Activated CD8-positive, alpha-beta memory T cell treated with anti-CD3 and anti-CD28 coated beads, Interleukin-2, amount 50 U/mL, for 1 hour (primary cell): ENCODE measurements around the gene TUBA4A.

Source experiments
- DNase-seq: peaks from one replicate; pipeline ENCODE4 v3.0.0-alpha.2; 2020; ENCODE audit errors: extremely low read depth

The TUBA4A gene

DNA sequence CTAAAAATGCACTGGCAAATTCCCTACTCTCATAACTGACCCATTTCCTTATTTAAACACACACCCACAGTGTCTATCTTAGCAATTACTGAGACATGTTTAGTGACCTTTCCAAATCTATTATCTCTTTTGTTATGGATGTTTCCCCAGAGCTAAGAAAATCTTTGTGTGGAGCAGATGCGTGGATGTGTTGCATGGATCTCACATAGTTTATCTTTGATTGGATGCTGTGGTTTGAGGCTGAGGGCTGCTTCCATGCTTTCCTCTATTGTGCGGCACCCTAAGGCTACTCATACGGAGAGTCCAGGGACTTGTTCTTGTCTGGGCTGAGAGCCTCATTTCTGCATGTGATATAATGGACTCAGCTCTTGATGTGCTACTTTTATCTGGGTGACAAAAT, 19.4 kb downstream of the TUBA4A start:
- DNase-seq, result no peak

DNA sequence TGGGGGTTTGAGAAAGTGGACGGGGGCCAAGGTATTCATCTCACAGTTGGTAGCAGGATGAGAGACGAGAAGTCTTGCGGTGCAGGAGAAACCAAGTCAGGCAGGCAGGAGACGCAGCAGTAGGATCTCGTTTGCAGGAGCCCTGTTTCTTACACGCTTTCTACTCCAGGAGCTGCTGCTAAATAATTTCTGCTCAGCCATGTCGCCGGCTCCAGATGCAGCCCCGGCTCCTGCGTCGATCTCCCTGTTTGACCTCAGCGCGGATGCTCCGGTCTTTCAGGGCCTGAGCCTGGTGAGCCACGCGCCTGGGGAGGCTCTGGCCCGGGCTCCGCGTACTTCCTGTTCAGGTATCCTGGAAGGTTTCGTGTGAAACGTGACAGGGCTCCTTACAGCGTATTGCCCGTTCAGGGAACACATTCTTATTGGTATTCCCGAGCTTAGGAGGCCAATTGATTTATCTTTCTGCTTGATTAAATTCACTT, 23.6 kb downstream of the TUBA4A start:
- DNase-seq, result no peak

DNA sequence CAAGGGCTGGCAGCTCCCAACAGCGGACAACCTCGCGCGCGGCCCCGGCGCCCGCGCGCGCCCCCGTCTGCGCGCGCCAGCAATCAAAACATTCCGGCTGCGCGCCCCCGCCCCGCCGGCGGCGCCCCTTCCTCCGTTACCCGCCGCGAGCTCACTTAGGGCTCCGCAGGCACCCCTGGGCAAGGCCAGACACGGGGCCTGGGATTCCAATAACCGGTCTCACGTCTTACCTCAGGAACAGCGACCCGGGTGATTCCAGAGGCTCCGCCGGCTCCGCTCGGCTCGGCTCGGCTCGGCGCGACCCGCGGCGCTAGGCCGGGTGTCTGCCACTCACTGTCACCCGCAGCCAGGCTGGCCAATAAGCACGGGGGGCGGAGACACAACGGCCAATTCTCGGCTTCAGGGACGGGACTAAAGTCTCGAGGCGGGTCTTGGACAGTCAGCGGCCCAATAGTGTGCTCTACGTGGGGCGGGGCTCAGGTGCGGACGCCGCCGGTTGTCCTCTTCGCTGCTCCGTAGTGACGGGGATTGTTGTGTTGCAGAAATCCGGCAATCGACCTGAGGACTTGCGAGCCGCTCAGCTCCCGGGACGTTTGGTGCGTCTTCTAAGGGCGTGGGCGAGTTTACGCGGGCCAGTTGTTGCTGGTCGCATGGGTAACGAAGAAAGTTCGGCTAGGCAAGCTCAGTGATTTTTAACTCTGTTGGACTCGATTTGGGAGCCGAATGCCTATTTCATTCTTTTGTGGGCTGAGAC, 24.2 kb downstream of the TUBA4A start, which contains the start of the genes ANKZF1 and ATG9A:
Gene ANKZF1, plus strand, starts transcription at position 502 of the 754 bp plus-strand sequence. CDS start 452 bp downstream, outside the sequence.
Gene ATG9A, minus strand, starts transcription at position 332 of the 754 bp plus-strand sequence. CDS start 1,612 bp downstream, outside the sequence.
- peak; percentile 97 for DNase-seq

DNA sequence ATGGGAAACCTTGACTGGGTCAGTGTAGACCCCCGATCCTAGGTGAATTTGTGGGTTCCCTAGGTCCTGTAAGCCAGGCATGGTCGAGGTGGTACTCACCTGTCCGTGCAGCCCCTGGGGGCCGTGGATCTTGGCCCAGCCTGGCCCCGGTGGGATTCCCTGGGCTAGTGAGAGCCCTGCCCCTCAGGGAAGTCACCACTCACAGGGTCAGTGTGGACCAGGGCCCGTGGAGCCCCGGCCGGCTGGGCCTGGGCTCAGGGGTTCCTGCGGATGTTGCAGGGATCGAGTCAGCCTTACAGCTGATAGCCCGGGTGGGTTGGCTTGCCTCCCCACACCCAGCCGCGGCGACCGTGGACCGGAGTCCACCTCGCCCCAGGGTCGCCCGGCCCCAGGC, 24.8 kb downstream of the TUBA4A start:
- DNase-seq, result no peak

DNA sequence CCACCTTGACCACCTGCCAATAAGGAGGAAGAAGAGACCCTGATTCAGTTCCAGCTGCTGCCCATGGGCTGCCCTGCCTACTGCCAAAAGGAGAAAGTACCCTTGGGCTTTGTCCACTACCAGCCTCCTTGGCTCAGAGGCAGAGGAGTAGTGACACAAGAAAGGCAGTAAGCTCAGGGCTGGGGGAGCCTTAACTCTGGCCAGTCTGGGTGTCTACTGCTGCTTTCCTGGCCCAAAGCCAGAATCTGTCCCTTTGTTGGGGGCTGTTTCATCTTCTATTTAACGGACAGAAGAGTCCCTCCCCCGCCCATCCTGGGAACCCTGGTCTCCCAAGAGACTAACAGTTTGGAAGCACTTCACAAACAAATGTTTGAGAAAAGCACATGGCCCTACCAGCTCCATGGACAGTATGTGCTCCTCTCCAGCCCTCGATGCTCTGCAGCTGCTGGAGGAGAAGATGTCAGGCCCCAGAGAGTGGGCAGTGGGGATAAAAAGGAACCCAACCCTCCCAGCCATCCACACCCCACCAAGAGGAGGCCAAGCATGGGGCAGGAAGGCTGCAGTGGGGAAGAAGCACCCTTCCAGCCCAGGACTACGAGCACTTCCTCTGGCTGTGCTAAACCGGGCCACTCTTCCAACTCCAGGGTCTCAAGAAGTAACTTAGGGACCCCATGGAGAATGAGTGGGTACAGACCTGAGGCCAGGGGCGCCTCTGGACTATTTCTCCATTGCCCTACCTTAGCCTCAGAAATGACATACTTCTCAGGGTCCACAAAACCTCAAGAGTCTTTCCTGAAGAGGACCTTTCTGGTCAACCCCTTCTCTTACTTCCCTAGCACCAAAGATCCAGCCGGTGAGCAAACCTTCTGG, 25.4 kb downstream of the TUBA4A start:
- DNase-seq, result no peak

DNA sequence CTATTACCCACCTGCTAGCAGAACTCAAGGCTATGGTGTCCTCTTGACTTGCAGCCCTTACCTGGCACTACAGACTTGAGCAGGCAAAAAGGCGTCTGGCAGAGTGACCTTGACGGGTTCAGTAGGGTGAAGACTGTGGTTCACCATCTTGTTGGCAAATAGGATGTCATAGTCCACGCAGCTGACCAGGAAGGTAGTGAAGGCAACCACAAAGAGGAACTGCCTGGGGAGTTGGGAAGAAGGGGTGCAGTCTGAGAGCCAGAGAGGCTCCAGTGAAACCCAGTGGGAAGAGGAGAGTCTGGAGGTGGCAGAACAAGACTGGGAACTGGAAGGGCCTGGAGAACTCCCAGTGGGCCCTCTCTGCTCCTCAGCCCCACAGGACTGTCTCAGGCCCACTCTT, 28.4 kb downstream of the TUBA4A start:
- no peak for DNase-seq

DNA sequence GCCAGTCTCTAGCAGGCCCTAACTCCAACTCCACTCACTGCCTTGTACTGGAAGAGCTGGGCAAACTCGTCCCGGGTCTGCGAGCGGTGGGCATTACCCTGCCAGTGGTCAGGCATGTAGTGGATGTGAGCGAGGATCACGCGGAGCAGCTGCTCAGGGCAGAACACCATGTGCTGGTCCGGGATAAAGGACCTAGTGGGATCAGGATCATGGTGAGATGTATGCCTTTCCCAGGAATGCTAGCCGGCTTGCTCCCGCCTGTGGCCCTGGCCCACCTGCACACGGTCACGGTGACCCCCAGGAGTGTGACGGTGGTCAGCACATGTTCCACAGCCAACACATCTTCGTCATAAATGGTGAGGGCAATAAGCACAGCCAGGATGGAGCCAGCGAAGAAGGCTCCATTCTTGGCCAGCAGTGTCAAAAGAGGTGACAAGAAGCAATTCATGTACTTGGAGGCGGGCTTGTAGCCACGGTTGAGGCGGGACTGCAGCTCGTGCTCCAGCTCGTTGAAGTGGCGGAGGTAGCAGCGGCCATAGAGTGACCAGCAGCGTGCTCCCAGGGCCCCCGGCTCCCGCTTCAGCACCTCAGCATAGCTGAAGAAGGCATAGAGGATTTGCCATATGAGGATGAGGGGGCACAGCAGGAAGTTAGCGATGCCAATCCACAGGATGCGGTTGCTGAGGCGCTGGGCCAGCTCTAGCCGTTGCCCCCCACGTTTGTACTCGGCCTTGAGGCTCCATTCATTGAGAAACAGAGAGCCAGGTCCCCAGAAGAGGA, 29.7 kb downstream of the TUBA4A start:
- DNase-seq, result no peak

DNA sequence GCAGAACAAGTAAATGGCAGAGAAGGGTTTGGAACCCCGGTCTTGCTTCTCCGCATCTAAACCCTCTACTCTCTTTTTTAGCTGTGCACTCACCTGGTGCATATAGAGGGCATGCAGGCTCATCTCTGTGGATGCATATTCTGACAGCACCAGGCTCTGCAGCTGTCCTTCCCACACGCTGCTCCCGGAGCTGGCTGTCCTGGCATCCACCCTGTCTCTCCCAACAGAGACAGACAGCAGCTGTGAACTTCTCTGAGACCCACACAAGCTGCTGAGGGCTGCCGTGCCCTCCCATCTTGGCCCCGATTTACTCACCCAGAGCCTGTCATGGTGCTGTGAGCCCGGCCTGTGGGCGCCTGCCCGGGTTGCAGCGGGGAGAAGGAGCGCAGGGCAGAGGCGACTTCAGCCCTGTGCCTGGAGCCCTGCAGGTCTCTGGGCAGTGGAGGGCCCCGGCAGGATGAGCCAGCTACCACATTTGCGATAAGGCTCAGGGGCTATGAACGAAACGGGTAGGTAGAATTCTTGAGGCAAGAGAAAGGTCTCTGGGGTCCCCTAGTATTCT, 31.7 kb downstream of the TUBA4A start:
- no peak for DNase-seq

DNA sequence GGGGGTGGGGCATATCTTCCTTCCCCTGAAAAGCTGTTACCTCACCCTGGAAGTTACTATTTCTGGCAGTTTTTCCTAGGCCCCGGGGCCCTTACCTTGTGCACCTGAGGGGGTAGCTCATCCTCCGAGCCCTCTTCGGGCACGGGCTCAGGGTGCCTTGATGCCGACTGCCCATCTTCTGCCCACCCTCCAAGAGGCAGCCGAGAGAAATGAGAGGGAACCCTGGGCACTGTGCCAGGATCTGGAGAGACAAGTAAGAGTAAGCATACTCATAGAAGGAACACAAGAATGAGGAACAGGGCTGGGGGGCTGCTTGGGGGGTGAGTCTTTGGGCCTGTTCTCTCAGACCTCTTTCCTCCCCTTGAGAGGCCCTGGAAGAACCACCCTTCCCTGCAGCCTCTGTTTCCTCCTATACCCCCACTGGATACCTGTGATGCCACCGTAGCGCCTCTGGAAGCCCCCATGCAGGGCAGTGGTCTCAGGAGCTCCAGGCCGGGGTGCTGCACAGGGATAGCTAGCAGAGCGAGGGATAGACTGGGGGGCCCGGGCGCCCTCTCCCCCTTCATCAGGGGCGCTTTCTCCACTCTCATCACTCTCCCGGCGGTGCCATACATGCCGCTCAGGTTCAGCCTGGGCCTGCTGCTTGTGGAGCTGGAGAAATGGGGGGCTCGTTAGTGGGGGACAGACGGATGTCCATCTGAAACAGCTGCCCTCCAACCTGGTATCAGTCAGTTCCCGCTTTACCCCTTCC, 32.9 kb downstream of the TUBA4A start:
- DNase-seq, result no peak

DNA sequence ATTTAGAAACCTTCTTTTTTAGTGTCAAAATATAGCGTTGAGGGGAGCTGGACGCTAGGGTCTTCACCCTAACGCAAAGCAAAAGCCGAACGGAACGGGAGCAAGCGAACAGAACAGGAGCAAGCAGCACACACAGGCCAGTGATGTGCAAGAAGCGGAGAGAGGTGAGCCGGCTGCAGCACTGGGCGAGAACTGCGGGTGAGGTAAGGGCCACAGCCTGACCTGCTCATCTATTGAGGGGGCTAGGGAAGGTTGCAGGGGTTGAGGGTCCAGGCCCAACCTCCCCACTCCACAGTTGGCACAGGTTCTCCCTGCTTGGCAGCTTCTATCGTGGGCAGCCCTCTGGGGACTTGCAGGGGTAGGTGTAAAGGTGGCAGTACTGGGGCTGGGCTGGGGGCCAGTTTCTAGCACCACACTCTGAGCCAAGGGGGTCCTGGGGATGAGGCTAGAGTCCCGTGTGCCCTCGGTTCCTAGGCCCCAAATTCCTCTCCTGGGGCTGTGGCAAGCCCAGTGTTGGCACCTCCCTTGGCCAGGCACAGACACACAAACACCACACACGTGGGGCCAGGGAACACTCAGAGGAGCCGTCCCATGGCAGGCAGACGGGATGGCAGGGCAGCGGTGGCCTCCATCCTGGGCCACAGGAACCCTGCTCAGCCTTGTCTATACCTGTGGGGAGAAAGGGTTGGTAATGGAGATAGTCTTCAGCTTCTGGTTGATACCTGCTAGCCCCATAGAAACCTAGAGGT, 33.8 kb downstream of the TUBA4A start:
- no peak for DNase-seq

DNA sequence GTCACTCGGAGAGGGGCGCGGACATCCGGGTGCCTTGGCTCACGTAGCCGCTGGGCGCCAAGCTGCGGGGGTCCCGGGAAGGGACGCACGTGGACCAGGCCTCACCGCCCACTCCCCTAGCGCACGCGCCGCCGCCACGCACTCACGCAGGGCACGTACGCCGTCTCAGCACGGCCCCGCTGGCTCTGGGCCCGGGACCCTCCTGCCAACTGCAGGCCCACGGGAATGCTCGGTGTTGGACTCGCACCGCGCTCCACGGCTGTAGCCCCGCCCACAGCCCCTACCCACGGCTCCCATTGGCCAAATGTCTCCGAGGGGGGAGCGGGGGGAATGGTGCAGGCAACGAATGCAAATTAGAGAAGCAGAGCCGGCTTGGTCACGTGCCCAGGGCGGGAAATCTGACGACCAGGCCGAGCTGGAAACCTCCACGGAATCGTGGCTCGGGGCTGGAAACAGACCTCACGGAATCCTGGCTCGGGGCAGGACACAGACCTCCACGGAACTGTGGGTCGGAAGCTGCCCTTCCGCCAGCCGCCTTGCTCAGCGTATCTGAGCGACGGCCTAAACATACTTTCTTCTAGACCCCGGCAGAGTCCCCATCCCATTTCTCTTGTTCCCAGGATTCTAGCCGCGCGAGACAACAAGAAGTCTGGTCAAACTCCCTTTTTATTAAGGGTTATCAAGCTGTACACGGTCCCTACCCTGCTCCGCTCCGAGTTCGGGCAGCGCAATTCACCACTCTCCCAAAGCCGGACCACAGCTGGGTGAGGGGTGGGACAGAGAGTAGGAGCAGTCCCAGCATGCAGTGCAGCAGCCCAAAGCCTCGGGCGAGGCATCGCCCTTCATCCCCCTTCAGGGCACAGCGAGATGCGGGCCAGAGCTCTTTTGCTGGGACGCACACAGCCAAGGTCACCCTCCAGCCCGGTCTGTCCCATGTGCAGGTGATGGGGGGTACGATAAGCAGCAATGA, 34.7 kb downstream of the TUBA4A start, which contains the start of gene ABCB6:
Gene ABCB6, minus strand, starts transcription at position 227 of the 970 bp plus-strand sequence. CDS start 285 bp downstream, outside the sequence.
- DNase-seq, result peak; percentile 71

DNA sequence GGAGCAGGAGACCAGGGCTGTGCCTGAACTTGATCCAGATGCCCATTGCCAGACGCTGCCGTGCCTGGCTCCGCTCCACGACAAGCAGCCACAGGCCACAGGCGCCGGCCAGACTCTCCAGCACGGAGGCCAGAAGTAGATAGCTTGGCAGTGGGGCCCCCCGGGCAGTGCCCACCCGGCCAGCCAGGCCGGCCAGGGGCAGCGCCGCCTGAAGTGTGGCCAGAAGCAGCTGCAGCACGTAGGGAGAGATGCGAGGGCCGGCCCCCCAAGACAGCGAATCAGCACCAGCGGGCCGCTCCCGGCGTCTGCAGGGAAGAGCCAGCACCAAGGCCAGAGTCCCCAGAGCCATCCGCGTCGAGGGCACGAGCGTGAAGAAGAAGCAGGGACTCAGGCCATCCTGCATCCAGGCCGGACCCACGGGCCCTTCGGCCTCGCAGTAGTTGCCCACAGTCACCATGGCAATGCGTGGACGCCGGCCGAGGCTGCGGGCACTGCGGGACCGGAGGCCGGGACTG, 35.4 kb downstream of the TUBA4A start:
- no peak for DNase-seq

DNA sequence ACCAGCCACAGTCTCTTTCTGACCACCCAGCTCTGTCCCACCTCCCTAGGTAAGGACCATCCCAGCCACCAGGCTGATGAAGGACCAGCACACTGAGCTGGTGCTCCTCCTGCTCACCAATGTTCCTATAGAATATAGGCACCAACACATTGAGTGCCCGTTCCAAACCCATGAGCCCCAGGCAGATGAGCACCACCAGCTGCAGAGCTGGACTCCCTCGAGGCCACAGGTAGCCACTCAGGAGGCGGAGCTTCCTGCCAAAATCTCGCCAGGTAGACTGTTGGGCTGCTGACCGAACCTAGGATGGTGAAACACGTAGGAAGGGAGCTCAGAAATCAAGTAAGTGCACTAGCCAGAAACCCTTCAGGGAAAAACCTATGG, 37.2 kb downstream of the TUBA4A start:
- no peak for DNase-seq

DNA sequence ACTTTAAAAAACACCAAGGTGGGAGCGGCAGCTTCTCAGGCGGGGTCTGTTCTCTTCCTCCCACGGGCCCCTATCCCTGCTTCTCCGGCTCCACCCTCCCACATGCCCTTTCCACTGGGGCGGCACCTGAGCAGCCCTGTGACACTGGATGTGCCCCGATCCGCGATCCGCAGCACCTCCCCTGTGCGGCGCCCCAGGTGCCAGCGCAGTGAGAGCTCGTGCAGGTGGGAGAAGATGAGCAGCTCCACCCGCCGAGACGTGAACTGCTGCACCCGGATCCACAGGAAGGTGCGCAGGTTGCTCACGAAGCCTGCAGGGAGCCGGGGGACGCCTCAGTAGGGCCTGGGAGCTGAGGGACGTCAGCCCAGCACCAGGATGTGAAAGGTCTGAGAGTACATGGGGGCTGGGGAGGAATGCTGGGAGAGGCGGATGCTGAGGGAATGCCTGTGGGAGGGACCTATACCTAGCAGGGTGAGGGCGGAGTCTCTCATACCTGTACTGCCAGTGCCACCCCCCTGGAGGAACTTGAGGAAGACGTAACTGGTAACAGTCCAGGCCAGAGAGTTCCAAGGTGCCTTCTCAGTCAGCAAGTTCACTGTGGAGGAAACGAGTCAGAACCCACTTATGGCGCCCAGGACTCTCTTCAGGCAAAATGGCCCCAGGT, 37.7 kb downstream of the TUBA4A start:
- DNase-seq, result no peak

DNA sequence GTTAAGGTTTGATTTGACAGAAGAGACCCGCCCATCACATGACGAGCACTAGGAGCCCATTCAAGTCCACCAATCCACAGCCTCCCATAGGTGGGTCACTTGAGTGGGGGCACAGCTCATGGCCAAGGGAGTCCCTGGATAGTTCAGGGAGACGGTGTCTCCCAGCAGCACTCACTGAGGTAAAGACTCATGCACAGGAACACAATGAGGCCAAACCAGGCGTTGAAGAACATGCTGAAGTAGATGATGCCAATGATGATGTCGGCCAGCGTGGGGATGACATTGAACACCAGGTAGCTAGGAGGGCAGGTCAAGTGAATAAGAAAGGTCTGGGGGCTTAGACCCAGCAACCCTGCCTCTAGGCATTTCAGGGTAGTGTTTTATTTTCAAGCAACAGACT, 38.9 kb downstream of the TUBA4A start:
- no peak for DNase-seq

DNA sequence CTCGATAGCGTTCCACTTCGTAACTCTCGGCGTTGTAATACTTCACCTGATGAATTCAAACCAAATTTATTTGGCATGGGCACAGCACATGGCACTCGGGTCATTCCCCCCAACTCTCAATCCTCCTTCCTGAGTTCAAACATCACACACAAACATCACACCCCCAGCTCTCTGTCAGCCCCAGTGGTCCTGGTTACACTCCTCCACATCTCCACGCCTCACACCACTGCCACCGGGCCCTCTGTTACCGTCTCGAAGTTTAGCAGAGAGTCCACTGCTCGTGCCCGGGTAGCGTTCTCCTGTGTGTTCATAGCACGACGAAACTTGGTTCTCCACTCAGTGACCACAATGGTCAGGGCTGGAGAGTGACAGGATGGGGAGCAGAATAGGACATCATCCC, 39.6 kb downstream of the TUBA4A start:
- DNase-seq, result no peak

DNA sequence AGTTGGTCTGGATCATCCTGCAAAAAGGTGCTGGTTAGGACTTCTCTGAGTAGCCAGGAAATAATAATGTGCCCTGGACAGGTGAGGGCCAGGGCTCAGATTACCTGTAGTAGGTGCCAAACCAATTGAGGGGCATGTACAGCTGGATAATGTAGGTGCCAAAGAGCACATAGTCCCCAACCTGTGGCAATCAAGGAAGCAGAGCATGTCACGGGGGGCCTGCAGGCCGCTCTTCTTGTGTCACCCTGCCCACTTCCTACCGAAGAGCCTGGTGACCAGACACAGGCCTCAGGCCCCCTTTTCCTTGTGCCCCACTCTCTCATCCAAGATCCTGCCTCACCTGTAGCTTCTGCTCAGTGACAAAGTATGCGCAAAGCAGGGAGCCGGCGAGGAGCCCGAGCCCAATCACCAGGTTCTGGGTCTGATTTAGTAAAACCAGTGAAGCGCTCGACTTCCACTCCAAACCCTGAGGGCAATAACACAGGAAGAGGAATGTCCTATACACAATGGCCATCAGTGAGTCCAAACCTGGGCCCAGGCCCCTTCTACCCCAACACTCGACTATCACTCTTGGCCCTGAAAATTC, 40.1 kb downstream of the TUBA4A start:
- DNase-seq, result no peak

DNA sequence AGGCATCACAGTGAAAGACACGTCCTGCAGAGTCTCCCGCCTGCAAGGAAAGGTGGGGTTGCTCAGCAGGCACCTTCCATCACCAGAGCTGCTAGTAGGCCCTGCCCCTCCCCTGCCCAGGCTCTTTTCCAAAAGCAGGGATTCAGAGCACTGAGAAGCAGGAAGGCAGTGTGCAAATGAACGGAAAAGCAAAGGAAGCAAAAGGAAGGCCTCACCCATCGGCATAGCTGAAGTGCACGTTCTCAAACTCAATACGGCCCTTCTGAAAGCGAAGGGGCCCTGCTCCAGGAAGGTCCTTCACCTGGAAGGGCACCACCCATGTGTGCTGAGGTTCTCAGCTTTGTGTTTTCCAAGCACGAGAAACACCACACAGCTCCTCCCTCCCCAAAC, 40.7 kb downstream of the TUBA4A start:
- DNase-seq, result no peak
